Ishikawa (cell line): ENCODE data around the gene HOXB2.

Source experiments
- CEBPB ChIP-seq: IDR thresholded peaks from 2 replicates; pipeline ENCODE4 v1.6.1; 2012
- CREB1 ChIP-seq: IDR thresholded peaks from 2 replicates; pipeline ENCODE4 v1.6.1; 2012; ENCODE audit warnings: low read depth
- EGR1 ChIP-seq: IDR thresholded peaks from 2 replicates; pipeline ENCODE4 v1.6.1; 2012
- EP300 ChIP-seq: IDR thresholded peaks from 2 replicates; pipeline ENCODE4 v1.6.1; 2012; ENCODE audit warnings: borderline replicate concordance
- FOXM1 ChIP-seq: IDR thresholded peaks from 2 replicates; pipeline ENCODE4 v1.6.1; 2012; ENCODE audit warnings: low read depth, borderline replicate concordance
- NFIC ChIP-seq: IDR thresholded peaks from 2 replicates; pipeline ENCODE4 v1.6.1; 2012
- RAD21 ChIP-seq: IDR thresholded peaks from 2 replicates; pipeline ENCODE4 v1.6.1; 2012; ENCODE audit warnings: low read depth
- TAF1 ChIP-seq: IDR thresholded peaks from 2 replicates; pipeline ENCODE4 v1.6.1; 2012; ENCODE audit warnings: low read depth, mild to moderate bottlenecking
- TCF12 ChIP-seq: IDR thresholded peaks from 2 replicates; pipeline ENCODE4 v1.6.1; 2012; ENCODE audit warnings: low read depth
- TEAD4 ChIP-seq: IDR thresholded peaks from 2 replicates; pipeline ENCODE4 v1.6.1; 2012
- YY1 ChIP-seq: IDR thresholded peaks from 2 replicates; pipeline ENCODE4 v1.6.1; 2012; ENCODE audit warnings: low read depth
- ZBTB7A ChIP-seq: IDR thresholded peaks from 2 replicates; pipeline ENCODE4 v1.6.1; 2012; ENCODE audit warnings: low read depth
- TF ChIP-seq, protein P1 (sequence below): IDR thresholded peaks from 2 replicates; pipeline ENCODE4 v1.6.1; 2012
- TF ChIP-seq, protein P2 (sequence below): IDR thresholded peaks from 2 replicates; pipeline ENCODE4 v1.6.1; 2012; ENCODE audit warnings: low read depth, mild to moderate bottlenecking
- TF ChIP-seq, protein P3 (sequence below): IDR thresholded peaks from 2 replicates; pipeline ENCODE4 v1.6.1; 2012

The HOXB2 gene

DNA sequence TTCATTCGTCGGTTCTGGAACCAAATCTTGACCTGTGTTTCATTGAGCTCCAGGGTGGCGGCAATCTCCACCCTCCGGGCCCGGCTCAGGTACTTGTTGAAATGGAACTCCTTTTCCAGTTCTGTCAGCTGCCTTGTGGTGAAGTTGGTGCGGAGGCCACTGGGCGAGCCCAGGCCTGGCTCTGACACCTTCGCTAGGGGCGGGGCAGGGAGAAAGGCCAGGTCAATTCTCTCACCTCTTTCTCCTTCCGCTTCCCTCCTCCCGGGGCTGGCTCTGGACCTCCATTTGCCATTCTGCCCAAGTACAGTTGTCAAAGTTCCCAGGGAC is 15.3 kb downstream of the HOXB2 start:
- TF ChIP-seq YY1 (no peak), EGR1 (no peak), TAF1 (no peak), TCF12 (no peak), RAD21 (no peak), TEAD4 (no peak), ZBTB7A (no peak), FOXM1 (no peak), NFIC (no peak)
- TF ChIP-seq, protein P1, sequence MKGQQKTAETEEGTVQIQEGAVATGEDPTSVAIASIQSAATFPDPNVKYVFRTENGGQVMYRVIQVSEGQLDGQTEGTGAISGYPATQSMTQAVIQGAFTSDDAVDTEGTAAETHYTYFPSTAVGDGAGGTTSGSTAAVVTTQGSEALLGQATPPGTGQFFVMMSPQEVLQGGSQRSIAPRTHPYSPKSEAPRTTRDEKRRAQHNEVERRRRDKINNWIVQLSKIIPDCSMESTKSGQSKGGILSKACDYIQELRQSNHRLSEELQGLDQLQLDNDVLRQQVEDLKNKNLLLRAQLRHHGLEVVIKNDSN, result no peak
- TF ChIP-seq, protein P2, sequence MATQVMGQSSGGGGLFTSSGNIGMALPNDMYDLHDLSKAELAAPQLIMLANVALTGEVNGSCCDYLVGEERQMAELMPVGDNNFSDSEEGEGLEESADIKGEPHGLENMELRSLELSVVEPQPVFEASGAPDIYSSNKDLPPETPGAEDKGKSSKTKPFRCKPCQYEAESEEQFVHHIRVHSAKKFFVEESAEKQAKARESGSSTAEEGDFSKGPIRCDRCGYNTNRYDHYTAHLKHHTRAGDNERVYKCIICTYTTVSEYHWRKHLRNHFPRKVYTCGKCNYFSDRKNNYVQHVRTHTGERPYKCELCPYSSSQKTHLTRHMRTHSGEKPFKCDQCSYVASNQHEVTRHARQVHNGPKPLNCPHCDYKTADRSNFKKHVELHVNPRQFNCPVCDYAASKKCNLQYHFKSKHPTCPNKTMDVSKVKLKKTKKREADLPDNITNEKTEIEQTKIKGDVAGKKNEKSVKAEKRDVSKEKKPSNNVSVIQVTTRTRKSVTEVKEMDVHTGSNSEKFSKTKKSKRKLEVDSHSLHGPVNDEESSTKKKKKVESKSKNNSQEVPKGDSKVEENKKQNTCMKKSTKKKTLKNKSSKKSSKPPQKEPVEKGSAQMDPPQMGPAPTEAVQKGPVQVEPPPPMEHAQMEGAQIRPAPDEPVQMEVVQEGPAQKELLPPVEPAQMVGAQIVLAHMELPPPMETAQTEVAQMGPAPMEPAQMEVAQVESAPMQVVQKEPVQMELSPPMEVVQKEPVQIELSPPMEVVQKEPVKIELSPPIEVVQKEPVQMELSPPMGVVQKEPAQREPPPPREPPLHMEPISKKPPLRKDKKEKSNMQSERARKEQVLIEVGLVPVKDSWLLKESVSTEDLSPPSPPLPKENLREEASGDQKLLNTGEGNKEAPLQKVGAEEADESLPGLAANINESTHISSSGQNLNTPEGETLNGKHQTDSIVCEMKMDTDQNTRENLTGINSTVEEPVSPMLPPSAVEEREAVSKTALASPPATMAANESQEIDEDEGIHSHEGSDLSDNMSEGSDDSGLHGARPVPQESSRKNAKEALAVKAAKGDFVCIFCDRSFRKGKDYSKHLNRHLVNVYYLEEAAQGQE, result no peak

DNA sequence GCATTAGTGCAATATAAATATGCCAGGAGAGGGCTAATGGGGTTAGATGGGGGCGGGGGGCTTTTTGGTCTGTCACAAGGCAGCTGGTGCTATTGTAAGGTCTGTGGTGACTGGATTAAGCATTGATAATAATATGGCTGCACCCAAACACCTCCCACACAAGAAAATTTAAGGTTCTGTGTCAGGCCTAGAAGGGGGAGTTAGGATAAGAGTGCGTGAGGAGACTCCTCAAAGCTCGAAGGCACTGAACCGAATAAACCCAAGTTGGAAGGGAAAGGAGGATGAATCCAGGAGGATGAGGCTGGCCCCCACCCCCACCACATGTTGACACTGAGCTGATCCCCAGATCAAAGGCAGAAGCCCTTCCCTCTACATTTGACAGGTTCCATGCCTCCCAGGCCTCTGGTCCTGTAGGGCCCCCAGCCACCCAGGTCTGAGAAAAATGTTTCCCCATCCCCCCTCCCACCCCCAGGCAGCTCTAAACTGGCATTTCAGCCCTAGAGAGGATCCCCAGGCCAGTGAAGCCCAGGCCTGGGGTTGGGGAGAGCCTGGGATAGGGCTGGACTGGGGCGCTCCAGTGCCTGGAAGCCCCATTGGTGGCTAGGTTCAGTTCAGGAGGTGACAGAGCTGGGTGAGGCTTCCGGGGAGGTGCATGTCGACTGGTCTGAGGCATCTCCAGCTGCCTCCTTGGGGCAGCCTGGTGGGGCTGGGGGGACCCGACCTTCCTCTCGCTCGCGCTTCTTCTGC is 15.8 kb downstream of the HOXB2 start:
- TF ChIP-seq, protein P3, sequence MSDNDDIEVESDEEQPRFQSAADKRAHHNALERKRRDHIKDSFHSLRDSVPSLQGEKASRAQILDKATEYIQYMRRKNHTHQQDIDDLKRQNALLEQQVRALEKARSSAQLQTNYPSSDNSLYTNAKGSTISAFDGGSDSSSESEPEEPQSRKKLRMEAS, result no peak

DNA sequence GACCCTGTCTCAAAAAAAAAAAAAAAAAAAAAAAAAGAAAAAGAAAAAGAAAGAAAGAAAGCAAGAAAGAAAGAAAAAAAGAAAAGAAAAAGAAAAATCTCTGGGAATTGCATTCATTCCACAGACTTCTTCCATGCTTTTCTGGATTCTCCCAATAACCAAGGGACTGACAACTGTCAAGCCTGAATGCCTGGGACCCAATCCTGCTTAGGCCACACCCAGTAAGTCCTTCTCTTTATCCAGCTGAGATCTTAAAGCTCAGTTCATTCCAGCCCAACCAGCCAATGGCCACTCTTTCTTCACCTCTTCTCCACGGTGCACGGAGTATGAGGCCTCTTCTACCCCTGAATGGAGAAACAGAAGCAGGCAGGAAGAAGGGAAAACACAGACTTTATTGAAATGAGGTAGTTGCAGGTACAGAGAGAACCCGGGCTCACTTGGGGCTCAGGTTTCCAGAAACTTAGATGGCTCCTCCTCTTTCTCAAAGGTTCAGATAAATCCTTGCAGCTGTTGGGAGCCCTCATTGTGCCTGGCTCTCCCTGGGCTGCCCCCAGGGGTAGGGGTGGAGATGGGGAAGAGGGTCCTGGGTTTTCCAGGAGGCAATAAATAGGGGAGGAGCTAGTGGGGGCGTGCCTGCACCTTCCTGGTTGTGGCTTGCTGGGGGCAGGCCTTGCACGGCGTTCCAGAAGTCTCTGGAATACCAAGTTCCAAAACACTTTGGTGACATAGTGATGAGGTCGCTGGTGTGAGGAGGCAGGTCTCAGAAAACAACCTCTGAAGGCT is 16.6 kb downstream of the HOXB2 start:
- TF ChIP-seq, protein P1, result no peak

DNA sequence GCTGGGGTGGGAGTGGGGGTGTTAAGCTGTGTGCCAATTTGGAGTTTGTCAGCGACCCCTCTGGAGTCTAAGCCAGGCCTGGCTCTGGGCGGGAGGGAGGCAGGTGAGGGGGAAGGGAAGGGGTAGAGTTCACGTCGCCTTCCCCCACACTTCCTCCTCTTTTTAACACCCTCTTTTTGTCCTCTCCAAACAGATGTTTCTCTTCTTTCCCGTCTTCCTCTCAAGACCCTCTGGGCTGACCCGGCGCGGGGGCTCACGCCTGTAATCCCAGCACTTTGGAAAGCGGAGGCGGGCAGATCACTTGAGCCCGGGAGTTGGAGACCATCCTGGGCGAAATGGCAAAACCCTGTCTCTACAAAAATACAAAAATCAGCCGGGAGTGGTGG is 17.4 kb downstream of the HOXB2 start:
- TF ChIP-seq NFIC, result no peak
- TF ChIP-seq, protein P3, result no peak

DNA sequence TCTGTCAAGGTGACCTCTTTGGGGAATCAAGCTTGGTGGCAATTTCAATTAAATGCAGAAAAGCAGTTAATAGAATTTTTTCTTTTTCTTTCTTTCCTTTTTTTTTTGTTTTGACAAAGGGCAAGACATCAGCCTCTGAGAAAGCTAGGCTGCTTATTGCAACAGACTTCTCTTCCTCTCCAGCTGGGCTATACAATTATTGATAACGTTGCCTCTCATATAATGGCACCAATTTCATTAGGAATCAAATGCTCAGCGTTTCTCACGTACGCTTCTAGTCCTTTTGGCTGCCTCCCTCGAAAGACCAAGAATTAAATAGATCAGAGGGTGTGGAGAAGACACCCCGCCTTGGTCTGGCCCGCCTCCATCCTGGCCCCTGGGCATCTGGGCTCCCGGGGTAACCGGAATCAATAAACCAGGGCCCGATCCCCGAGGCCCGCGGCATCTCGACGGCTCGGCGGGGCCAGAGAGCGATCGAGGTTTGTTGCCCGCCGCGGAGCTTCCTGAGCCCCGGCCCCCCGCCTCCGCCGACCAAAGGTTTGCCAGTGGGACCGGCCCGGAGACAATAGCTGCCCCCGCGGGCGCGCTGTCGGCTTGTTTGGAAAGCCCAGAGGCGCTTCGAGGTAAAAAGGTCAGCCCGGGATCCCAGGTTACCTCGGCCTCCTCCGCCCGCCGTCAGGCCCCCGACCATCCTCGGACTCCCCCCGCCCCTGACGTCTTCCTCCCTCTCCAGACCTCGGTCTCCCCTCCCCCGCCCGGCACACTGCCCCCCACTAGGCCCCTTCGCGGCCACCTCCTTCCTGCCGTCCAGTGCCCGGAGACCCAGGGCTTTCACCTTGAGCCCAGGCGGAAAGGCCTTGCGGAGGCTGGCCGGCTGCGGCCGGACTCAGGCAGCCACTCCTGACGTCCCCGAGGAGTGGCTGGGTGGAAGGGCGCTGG is 18.0 kb downstream of the HOXB2 start:
- TF ChIP-seq FOXM1 (no peak), CREB1 (no peak), YY1 (no peak), TEAD4 (no peak), RAD21 (no peak), EP300 (no peak)
- TF ChIP-seq, protein P1, result no peak
- TF ChIP-seq, protein P3, result no peak

DNA sequence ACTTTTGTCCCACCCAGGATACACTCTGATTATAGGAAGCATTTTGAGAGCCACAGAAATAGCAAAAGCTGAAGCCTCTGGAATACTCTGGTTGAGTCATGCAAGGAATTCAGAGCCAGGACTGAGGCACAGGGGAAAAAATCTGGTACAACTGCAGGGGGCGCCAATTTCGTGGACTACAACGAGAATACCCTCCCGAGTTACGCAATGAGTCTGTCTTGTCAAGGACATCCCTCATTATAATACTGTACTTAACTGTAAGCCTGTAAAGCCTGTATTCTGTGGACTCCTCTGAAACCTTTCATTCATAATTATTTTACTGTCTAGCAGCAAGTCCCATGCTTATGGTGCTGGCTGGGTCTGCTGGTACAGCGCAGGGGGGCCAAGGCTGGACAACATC is 21.9 kb downstream of the HOXB2 start:
- TF ChIP-seq TCF12, result no peak
- TF ChIP-seq CEBPB, result peak; percentile 25; the same call in 1 of the 2 replicates

DNA sequence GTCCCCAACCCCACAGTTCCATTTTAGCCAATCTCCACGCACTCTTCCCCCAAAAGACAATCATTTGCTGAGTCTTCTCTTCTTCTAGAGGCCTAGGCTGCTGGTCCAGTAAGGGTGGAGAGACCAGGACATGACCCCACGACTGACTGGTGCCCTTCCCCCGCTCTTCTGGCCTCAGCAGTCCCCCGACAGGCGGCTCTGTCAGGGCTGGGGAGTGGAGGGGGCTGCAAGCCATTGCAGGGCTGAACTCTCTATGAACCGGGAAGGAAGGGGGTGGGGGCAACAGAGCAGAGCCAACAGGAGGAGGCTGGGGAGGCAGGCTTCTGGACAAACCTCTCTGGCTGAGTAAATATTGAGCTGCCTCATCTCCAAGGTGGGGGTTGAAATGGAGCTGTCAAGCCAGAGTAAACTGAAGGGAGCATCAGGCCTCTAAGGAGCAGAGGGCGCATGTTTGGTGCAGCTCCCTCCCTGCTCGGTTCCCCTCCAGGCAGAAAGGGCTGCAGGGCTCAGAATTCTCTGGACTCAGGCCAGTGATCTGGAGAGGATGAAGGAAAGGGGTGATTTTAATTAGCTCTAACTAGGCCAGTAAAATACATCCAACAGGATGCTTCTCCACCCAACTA is 22.8 kb downstream of the HOXB2 start:
- TF ChIP-seq, protein P1, result no peak
- TF ChIP-seq EGR1 (no peak), ZBTB7A (no peak), CREB1 (no peak), YY1 (no peak), EP300 (no peak), CEBPB (no peak), NFIC (no peak), RAD21 (no peak), TCF12 (no peak), TAF1 (no peak), TEAD4 (no peak), FOXM1 (no peak)
- TF ChIP-seq, protein P3, result no peak
- TF ChIP-seq, protein P2, result no peak
